ENCODE measurements around the gene XRN2. TPM values are rescaled to one million over a fixed set of nuclear protein-coding genes. Genes with fewer than 3 reads are reported as not detected.
A peak's percentile ranks its signal among the peaks of the same experiment; 100 is the strongest.

Gene XRN2
- total RNA-seq, 1 experiment from 2014 or later = 118 TPM

- TF ChIP-seq, protein P1, sequence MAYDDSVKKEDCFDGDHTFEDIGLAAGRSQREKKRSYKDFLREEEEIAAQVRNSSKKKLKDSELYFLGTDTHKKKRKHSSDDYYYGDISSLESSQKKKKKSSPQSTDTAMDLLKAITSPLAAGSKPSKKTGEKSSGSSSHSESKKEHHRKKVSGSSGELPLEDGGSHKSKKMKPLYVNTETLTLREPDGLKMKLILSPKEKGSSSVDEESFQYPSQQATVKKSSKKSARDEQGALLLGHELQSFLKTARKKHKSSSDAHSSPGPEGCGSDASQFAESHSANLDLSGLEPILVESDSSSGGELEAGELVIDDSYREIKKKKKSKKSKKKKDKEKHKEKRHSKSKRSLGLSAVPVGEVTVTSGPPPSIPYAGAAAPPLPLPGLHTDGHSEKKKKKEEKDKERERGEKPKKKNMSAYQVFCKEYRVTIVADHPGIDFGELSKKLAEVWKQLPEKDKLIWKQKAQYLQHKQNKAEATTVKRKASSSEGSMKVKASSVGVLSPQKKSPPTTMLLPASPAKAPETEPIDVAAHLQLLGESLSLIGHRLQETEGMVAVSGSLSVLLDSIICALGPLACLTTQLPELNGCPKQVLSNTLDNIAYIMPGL (CRISPR knock-in tag; IDR thresholded peaks at IDR 0.05) = peak; percentile 63; the same call in 1 of the 2 replicates
- peak; percentile 93 for TF ChIP-seq FOXP4 (CRISPR knock-in tag; IDR thresholded peaks at IDR 0.05)
- TF ChIP-seq ZNF281 (CRISPR knock-in tag; IDR thresholded peaks at IDR 0.05) = peak; percentile 79
- TF ChIP-seq ZNF423 (CRISPR knock-in tag; IDR thresholded peaks at IDR 0.05) = no peak
- TF ChIP-seq, protein P2, sequence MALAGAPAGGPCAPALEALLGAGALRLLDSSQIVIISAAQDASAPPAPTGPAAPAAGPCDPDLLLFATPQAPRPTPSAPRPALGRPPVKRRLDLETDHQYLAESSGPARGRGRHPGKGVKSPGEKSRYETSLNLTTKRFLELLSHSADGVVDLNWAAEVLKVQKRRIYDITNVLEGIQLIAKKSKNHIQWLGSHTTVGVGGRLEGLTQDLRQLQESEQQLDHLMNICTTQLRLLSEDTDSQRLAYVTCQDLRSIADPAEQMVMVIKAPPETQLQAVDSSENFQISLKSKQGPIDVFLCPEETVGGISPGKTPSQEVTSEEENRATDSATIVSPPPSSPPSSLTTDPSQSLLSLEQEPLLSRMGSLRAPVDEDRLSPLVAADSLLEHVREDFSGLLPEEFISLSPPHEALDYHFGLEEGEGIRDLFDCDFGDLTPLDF (CRISPR knock-in tag; IDR thresholded peaks at IDR 0.05) = peak; percentile 94
- peak; percentile 70 for TF ChIP-seq NR1H2 (CRISPR knock-in tag; IDR thresholded peaks at IDR 0.05)
- peak; percentile 78 for TF ChIP-seq JUN (CRISPR knock-in tag; IDR thresholded peaks at IDR 0.05)
- TF ChIP-seq ZNF317 (CRISPR knock-in tag; IDR thresholded peaks at IDR 0.05; ENCODE audit: borderline replicate concordance, low read depth) = 0 out of 2 replicates have a peak, but pooled peaks have one; percentile 56
- 0 out of 2 replicates have a peak, but pooled peaks have one; percentile 57 for TF ChIP-seq ZBTB21 (CRISPR knock-in tag; IDR thresholded peaks at IDR 0.05; ENCODE audit: borderline replicate concordance)
- 0 out of 2 replicates have a peak, but pooled peaks have one; percentile 59 for TF ChIP-seq ZBTB43 (CRISPR knock-in tag; IDR thresholded peaks at IDR 0.05)
- no peak for TF ChIP-seq ZNF396 (CRISPR knock-in tag; IDR thresholded peaks at IDR 0.05; ENCODE audit: borderline replicate concordance)
- 0 out of 2 replicates have a peak, but pooled peaks have one; percentile 65 for TF ChIP-seq ZNF138 (CRISPR knock-in tag; conservative IDR thresholded peaks at IDR 0.05)
- TF ChIP-seq, protein P3, sequence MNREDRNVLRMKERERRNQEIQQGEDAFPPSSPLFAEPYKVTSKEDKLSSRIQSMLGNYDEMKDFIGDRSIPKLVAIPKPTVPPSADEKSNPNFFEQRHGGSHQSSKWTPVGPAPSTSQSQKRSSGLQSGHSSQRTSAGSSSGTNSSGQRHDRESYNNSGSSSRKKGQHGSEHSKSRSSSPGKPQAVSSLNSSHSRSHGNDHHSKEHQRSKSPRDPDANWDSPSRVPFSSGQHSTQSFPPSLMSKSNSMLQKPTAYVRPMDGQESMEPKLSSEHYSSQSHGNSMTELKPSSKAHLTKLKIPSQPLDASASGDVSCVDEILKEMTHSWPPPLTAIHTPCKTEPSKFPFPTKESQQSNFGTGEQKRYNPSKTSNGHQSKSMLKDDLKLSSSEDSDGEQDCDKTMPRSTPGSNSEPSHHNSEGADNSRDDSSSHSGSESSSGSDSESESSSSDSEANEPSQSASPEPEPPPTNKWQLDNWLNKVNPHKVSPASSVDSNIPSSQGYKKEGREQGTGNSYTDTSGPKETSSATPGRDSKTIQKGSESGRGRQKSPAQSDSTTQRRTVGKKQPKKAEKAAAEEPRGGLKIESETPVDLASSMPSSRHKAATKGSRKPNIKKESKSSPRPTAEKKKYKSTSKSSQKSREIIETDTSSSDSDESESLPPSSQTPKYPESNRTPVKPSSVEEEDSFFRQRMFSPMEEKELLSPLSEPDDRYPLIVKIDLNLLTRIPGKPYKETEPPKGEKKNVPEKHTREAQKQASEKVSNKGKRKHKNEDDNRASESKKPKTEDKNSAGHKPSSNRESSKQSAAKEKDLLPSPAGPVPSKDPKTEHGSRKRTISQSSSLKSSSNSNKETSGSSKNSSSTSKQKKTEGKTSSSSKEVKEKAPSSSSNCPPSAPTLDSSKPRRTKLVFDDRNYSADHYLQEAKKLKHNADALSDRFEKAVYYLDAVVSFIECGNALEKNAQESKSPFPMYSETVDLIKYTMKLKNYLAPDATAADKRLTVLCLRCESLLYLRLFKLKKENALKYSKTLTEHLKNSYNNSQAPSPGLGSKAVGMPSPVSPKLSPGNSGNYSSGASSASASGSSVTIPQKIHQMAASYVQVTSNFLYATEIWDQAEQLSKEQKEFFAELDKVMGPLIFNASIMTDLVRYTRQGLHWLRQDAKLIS (CRISPR knock-in tag; IDR thresholded peaks at IDR 0.05; ENCODE audit: borderline replicate concordance) = no peak
- TF ChIP-seq ESRRA (CRISPR knock-in tag; IDR thresholded peaks at IDR 0.05; ENCODE audit: borderline replicate concordance) = peak; percentile 92; the same call in 1 of the 2 replicates
- TF ChIP-seq ETV6 (CRISPR knock-in tag; IDR thresholded peaks at IDR 0.05) = peak; percentile 92
- no peak for TF ChIP-seq ATF1 (CRISPR knock-in tag; IDR thresholded peaks at IDR 0.05)
- TF ChIP-seq, protein P4, sequence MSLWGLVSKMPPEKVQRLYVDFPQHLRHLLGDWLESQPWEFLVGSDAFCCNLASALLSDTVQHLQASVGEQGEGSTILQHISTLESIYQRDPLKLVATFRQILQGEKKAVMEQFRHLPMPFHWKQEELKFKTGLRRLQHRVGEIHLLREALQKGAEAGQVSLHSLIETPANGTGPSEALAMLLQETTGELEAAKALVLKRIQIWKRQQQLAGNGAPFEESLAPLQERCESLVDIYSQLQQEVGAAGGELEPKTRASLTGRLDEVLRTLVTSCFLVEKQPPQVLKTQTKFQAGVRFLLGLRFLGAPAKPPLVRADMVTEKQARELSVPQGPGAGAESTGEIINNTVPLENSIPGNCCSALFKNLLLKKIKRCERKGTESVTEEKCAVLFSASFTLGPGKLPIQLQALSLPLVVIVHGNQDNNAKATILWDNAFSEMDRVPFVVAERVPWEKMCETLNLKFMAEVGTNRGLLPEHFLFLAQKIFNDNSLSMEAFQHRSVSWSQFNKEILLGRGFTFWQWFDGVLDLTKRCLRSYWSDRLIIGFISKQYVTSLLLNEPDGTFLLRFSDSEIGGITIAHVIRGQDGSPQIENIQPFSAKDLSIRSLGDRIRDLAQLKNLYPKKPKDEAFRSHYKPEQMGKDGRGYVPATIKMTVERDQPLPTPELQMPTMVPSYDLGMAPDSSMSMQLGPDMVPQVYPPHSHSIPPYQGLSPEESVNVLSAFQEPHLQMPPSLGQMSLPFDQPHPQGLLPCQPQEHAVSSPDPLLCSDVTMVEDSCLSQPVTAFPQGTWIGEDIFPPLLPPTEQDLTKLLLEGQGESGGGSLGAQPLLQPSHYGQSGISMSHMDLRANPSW (CRISPR knock-in tag; conservative IDR thresholded peaks at IDR 0.05; ENCODE audit: low read depth) = no peak
- TF ChIP-seq USF1 (CRISPR knock-in tag; IDR thresholded peaks at IDR 0.05) = peak; percentile 67; the same call in 1 of the 2 replicates
- 0 out of 2 replicates have a peak, but pooled peaks have one; percentile 59 for TF ChIP-seq ZNF219 (CRISPR knock-in tag; IDR thresholded peaks at IDR 0.05; ENCODE audit: borderline replicate concordance)
Measured at GRCh38 chr20:21395666-21396598, 92.8 kb downstream of the XRN2 start (continued).
